Neuronal stem cell (in vitro differentiated cells): ENCODE data around the gene SH2D2A.

Experiments
- DNase-seq: peaks from one replicate; pipeline ENCODE4 v3.0.0-alpha.2; 2013; ENCODE audit warnings: low spot score
- H2AFZ ChIP-seq: one replicate; pipeline ENCODE4 v1.6.1; 2013; ENCODE audit warnings: mild to moderate bottlenecking, low read length, inconsistent platforms
- H2AK5ac ChIP-seq: 2 replicates; pipeline ENCODE4 v1.6.1; 2013; ENCODE audit warnings: low read depth, mild to moderate bottlenecking, inconsistent platforms, low read length, moderate library complexity, mixed read lengths
- H2BK120ac ChIP-seq: 2 replicates; pipeline ENCODE4 v1.6.1; 2013; ENCODE audit warnings: low read depth, mild to moderate bottlenecking, inconsistent platforms, low read length, moderate library complexity, mixed read lengths
- H2BK12ac ChIP-seq: one replicate; pipeline ENCODE4 v1.6.1; 2013; ENCODE audit warnings: low read length, inconsistent platforms
- H2BK15ac ChIP-seq: 2 replicates; pipeline ENCODE4 v1.6.1; 2013; ENCODE audit warnings: mild to moderate bottlenecking, low read length, inconsistent platforms, mixed read lengths
- H2BK5ac ChIP-seq: one replicate; pipeline ENCODE4 v1.6.1; 2013; ENCODE audit warnings: inconsistent platforms, mild to moderate bottlenecking, low read length, moderate library complexity
- H3K14ac ChIP-seq: one replicate; pipeline ENCODE4 v1.6.1; 2013; ENCODE audit warnings: low read length, inconsistent platforms
- H3K18ac ChIP-seq: 2 replicates; pipeline ENCODE4 v1.6.1; 2013; ENCODE audit warnings: low read length, inconsistent platforms
- H3K23ac ChIP-seq: 2 replicates; pipeline ENCODE4 v1.6.1; 2013; ENCODE audit warnings: low read depth, mild to moderate bottlenecking, mixed read lengths, low read length, inconsistent platforms; ENCODE audit not compliant: poor library complexity
- H3K27ac ChIP-seq: replicated peaks from 3 replicates; pipeline ENCODE4 v1.5.1; 2013; ENCODE audit warnings: low read length, inconsistent platforms
- H3K27me3 ChIP-seq, 3 experiments: 2 replicates each; pipeline ENCODE4 v1.6.1; 2013; ENCODE audit warnings: low read length in 3 of 3, mild to moderate bottlenecking in 2 of 3, inconsistent platforms in 1 of 3, low read depth in 1 of 3, mixed read lengths in 1 of 3, moderate library complexity in 1 of 3; ENCODE audit not compliant: control insufficient read depth in 3 of 3, insufficient read depth in 3 of 3
- H3K36me3 ChIP-seq, 2 donors: replicated peaks in 1 of 2; 2 replicates each; pipeline ENCODE4 v1.6.1; 2013; ENCODE audit warnings: low read length in 2 of 2; ENCODE audit not compliant: control insufficient read depth in 2 of 2, insufficient read depth in 2 of 2
- H3K4ac ChIP-seq: 2 replicates; pipeline ENCODE4 v1.6.1; 2013; ENCODE audit warnings: inconsistent platforms, mild to moderate bottlenecking, low read length, moderate library complexity
- H3K4me1 ChIP-seq, 2 donors: 1 replicate in 1 of 2; 2 replicates in 1 of 2; pipeline ENCODE4 v1.6.1; 2013; ENCODE audit warnings: low read length in 2 of 2, low read depth in 1 of 2; ENCODE audit not compliant: control insufficient read depth in 2 of 2, insufficient read depth in 1 of 2
- H3K4me2 ChIP-seq: one replicate; pipeline ENCODE4 v1.6.1; 2013; ENCODE audit warnings: mild to moderate bottlenecking, low read length, inconsistent platforms; ENCODE audit not compliant: insufficient read depth, poor library complexity, severe bottlenecking
- H3K4me3 ChIP-seq, 2 donors: 2 replicates each; pipeline ENCODE4 v1.5.1; 2013; ENCODE audit warnings: low read length in 2 of 2, mild to moderate bottlenecking in 2 of 2, inconsistent platforms in 1 of 2, moderate library complexity in 1 of 2
- H3K79me1 ChIP-seq: one replicate; pipeline ENCODE4 v1.6.1; 2013; ENCODE audit warnings: low read depth, mild to moderate bottlenecking, inconsistent platforms, low read length, moderate library complexity
- H3K9ac ChIP-seq: one replicate; pipeline ENCODE4 v1.6.1; 2013; ENCODE audit warnings: mild to moderate bottlenecking, low read depth, low read length, inconsistent platforms; ENCODE audit not compliant: poor library complexity
- H3K9me3 ChIP-seq, 2 donors: replicated peaks in 1 of 2; 2 replicates each; pipeline versions ENCODE3 to v1.6.1; 2013; ENCODE audit warnings: low read length in 2 of 2, mild to moderate bottlenecking in 2 of 2, inconsistent platforms in 1 of 2, low read depth in 1 of 2, mixed read lengths in 1 of 2, moderate library complexity in 1 of 2; ENCODE audit not compliant: control insufficient read depth in 2 of 2, insufficient read depth in 1 of 2
- H4K8ac ChIP-seq: one replicate; pipeline ENCODE4 v1.6.1; 2013; ENCODE audit warnings: low read depth, mild to moderate bottlenecking, inconsistent platforms, low read length, moderate library complexity
- H4K91ac ChIP-seq: one replicate; pipeline ENCODE4 v1.6.1; 2013; ENCODE audit warnings: low read length, low read depth, mild to moderate bottlenecking, inconsistent platforms; ENCODE audit not compliant: poor library complexity
- WGBS, 2 donors: extraction: QIAGEN DNeasy Blood & Tissue Kit; methylation state at CpG; one replicate each; pipeline ENCODE4 v1.1.7; 2013; ENCODE audit warnings: missing lambda C conversion rate in 2 of 2, mixed read lengths in 1 of 2; ENCODE audit not compliant: insufficient read length in 2 of 2, insufficient replicate concordance in 1 of 2; ENCODE audit errors: extremely low coverage in 2 of 2; 5-methylcytosine and 5-hydroxymethylcytosine counted together

The SH2D2A gene

DNA sequence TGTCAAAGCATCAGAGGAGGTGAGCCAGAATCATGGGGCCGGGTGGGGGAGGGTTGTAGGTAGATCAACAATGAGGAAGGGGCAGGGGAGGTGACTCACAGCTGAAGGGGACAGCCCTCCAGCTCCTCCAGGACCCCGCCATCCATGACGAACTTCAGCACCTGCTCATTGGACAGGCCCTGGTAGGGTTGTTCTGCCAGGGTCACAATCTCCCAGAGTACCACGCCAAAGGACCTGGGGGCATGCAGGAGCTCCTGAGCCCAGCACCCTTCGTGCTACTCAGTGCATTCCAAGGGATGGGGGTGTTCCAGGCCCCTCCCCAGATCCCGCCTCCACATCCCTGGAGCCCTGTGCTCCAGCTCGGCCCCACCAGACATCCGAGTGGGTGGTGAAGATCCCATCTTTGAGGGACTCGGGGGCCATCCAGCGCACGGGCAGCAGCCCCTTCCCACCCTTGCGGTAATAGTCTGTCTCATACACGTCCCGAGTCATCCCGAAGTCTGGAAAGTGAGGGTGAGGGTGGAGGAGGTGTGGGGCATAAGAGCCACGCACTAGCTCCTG is 24.7 kb upstream of the SH2D2A start:
- H2BK15ac ChIP-seq, result no peak overlapping the region
- no CpG with 5 or more reads among the region's 16 CpGs for WGBS, 2 donors
- DNase-seq, result no peak
- H2AFZ ChIP-seq, result no peak overlapping the region
- no peak overlapping the region for H2AK5ac ChIP-seq
- peak overlapping the region; percentile 17 for H3K23ac ChIP-seq
- H3K9me3 ChIP-seq, result peaks cover 0 to 3% of the 10 kb centered on the region in 2 donors
- peak overlapping the region; percentile 15 for H2BK5ac ChIP-seq
- no peak overlapping the region for H3K4me2 ChIP-seq
- H3K9ac ChIP-seq, result no peak overlapping the region
- H3K14ac ChIP-seq, result no peak overlapping the region
- no peak overlapping the region for H2BK12ac ChIP-seq
- H4K8ac ChIP-seq, result no peak overlapping the region
- peaks cover 12 to 18% of the 10 kb centered on the region in 2 donors for H3K4me1 ChIP-seq
- no peak overlapping the region for H3K4me3 ChIP-seq
- no peak overlapping the region for H4K91ac ChIP-seq
- H3K79me1 ChIP-seq, result no peaks in the 10 kb centered on the region
- H3K18ac ChIP-seq, result no peak overlapping the region
- H3K27ac ChIP-seq, result no peak overlapping the region
- H2BK120ac ChIP-seq, result no peak overlapping the region
- H3K36me3 ChIP-seq, result no peaks in the 10 kb centered on the region
- peaks cover 18 to 67% (median 40%) of the 10 kb centered on the region in 3 experiments for H3K27me3 ChIP-seq
- no peak overlapping the region for H3K4ac ChIP-seq

GRCh38 chr1:156840898-156841279 is 24.2 kb upstream of the SH2D2A start:
- Histone ChIP-seq H3K79me1 (no peaks in the 10 kb centered on the region), H3K27me3 (peaks cover 13 to 67% (median 35%) of the 10 kb centered on the region in 3 experiments), H4K8ac (no peak overlapping the region), H3K23ac (peak overlapping the region; percentile 17), H3K14ac (no peak overlapping the region), H3K18ac (no peak overlapping the region), H3K4ac (no peak overlapping the region), H3K27ac (no peak overlapping the region), H3K36me3 (no peaks in the 10 kb centered on the region), H3K9me3 (peaks cover 0 to 2% of the 10 kb centered on the region in 2 donors), H2BK15ac (no peak overlapping the region), H3K4me2 (no peak overlapping the region), H3K9ac (peak overlapping the region; percentile 26), H2BK120ac (no peak overlapping the region), H3K4me3 (no peak overlapping the region), H3K4me1 (peaks cover 12 to 18% of the 10 kb centered on the region in 2 donors), H2BK12ac (no peak overlapping the region), H4K91ac (no peak overlapping the region), H2AK5ac (no peak overlapping the region), H2AFZ (no peak overlapping the region), H2BK5ac (peak overlapping the region; percentile 15)
- WGBS, 2 donors, result no CpG with 5 or more reads among the region's 14 CpGs
- DNase-seq, result no peak

DNA sequence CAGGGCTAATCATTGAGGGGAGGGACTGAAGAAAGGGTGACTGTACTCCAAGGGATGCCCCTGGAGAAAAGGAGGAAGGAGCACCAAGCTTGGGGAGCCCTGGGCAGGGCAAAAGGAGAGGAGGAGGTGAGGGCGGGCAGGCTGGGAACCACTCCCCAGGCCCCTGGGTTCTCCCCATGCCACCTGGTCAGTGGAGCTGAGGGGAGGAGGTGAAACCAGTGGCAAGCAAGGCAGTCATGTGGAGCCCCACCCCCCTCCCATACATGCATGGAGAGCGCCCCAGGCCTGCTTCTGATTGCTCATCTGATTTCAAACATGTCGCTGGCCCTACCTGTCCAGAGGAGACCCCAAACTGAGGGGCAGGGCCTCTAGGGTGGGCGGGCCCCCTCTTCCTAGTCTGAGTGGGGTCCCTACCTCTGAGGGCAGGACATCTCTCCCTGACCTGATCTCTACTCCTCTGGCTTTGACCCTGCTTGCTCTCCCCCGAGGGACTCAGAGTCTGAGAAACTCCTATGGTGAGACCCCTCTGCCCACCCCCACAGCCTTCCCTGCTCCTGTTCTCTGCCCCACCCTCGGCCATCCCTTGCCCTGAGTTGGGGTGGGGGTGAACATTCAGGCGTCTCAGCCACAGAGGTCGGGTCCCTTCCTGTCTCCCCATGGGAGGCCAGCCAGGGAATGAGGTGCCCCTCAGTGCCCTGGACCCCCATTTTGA is 23.7 kb upstream of the SH2D2A start:
- H3K36me3 ChIP-seq, result no peaks in the 10 kb centered on the region
- peak overlapping the region; percentile 17 for H3K23ac ChIP-seq
- H3K79me1 ChIP-seq, result no peaks in the 10 kb centered on the region
- no peak overlapping the region for H3K4ac ChIP-seq
- H3K27me3 ChIP-seq, result peaks cover 10 to 67% (median 30%) of the 10 kb centered on the region in 3 experiments
- no peak overlapping the region for H2BK15ac ChIP-seq
- H3K4me2 ChIP-seq, result no peak overlapping the region
- no peak overlapping the region for H2BK12ac ChIP-seq
- H3K27ac ChIP-seq, result no peak overlapping the region
- H3K14ac ChIP-seq, result no peak overlapping the region
- H3K18ac ChIP-seq, result peak overlapping the region; percentile 12
- H3K9me3 ChIP-seq, result no peaks in the 10 kb centered on the region
- peak overlapping the region; percentile 26 for H3K9ac ChIP-seq
- H2AFZ ChIP-seq, result no peak overlapping the region
- no peak overlapping the region for H4K91ac ChIP-seq
- no CpG with 5 or more reads among the region's 8 CpGs for WGBS, 2 donors
- no peak overlapping the region for H3K4me3 ChIP-seq
- peaks cover 12 to 18% of the 10 kb centered on the region in 2 donors for H3K4me1 ChIP-seq
- peak overlapping the region; percentile 27 for H2AK5ac ChIP-seq
- no peak overlapping the region for H2BK120ac ChIP-seq
- DNase-seq, result no peak
- no peak overlapping the region for H4K8ac ChIP-seq
- peak overlapping the region; percentile 15 for H2BK5ac ChIP-seq

DNA sequence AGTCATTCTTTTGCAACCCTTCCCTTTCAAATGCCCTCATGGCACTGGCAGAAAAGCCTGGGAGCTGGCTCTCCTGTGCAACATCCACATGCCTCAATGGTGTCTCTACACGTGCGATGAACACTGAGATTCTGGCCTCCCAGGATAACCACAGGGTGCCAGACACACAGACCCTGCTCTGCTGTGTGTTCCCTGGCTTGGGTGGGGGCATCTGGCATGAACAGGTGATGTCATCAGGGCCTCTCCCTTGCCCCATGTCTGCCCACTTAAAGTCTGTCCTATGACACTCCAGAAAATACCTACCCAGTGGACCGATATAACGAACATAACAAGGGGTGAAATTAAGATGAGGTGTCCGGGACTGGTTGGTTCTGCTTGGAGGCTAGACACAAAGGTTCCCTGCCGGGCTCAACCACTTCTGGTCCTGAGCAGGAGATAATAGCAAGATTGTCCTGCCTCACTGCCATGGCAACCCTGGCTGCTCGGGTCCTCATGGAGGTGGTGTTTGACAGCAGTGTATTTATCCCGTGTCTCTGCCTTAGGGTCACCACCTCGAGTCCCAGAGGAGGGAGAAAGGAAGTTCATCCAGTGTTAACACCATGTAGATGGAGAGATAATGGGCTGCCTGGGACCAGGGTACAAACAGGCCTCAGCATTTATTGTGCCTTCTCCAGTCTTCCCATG is 22.9 kb upstream of the SH2D2A start:
- H4K8ac ChIP-seq, result no peak overlapping the region
- no peak for DNase-seq
- H3K14ac ChIP-seq, result no peak overlapping the region
- peak overlapping the region; percentile 8 for H2BK120ac ChIP-seq
- H3K4me2 ChIP-seq, result no peak overlapping the region
- no peak overlapping the region for H3K4ac ChIP-seq
- no peak overlapping the region for H3K4me3 ChIP-seq
- no peak overlapping the region for H3K9ac ChIP-seq
- H2BK12ac ChIP-seq, result no peak overlapping the region
- H2AK5ac ChIP-seq, result peak overlapping the region; percentile 48
- no peak overlapping the region for H2BK15ac ChIP-seq
- no peak overlapping the region for H4K91ac ChIP-seq
- H3K4me1 ChIP-seq, result peaks cover 12 to 13% of the 10 kb centered on the region in 2 donors
- H3K9me3 ChIP-seq, result no peaks in the 10 kb centered on the region
- H3K18ac ChIP-seq, result peak overlapping the region; percentile 69
- peak overlapping the region; percentile 51 for H3K23ac ChIP-seq
- no peak overlapping the region for H2BK5ac ChIP-seq
- no peak overlapping the region for H3K27ac ChIP-seq
- H2AFZ ChIP-seq, result no peak overlapping the region
- H3K79me1 ChIP-seq, result no peaks in the 10 kb centered on the region
- no CpG with 5 or more reads among the region's 9 CpGs for WGBS, 2 donors
- H3K27me3 ChIP-seq, result peaks cover 3 to 67% (median 22%) of the 10 kb centered on the region in 3 experiments
- no peaks in the 10 kb centered on the region for H3K36me3 ChIP-seq
